ENCODE measurements around the gene FNBP1.

DNA sequence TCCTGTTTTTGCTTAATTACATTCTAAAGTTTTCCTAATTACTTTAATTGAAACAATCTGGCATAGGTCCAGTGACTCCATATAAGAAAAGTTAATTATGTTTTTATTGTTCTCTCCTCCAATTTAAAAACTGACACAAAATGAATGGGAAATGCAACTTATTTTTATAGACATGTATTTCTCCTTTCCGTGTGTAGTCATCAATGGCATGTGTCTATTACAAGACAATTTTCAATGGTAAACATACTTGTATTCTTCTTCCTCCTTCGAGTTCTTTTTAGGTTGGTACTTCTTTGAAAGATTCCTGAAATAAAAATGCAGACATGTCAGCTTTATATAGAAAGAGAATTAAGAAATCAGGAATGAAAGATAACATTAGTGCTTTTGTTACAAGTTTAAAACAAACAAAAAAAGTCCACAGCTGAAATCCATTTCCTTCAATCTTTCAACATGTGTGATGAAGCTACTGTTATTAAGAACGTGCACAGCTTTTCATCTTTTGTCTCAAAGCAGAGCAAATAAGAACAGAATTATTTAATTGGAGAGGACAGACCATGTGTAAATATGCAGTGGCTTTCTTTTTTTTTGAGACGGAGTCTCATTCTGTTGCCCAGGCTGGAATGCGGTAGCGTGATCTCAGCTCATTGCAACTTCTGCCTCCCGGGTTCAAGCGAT is 63.8 kb downstream of the FNBP1 start:
- TF ChIP-seq, protein P1, sequence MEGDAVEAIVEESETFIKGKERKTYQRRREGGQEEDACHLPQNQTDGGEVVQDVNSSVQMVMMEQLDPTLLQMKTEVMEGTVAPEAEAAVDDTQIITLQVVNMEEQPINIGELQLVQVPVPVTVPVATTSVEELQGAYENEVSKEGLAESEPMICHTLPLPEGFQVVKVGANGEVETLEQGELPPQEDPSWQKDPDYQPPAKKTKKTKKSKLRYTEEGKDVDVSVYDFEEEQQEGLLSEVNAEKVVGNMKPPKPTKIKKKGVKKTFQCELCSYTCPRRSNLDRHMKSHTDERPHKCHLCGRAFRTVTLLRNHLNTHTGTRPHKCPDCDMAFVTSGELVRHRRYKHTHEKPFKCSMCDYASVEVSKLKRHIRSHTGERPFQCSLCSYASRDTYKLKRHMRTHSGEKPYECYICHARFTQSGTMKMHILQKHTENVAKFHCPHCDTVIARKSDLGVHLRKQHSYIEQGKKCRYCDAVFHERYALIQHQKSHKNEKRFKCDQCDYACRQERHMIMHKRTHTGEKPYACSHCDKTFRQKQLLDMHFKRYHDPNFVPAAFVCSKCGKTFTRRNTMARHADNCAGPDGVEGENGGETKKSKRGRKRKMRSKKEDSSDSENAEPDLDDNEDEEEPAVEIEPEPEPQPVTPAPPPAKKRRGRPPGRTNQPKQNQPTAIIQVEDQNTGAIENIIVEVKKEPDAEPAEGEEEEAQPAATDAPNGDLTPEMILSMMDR (IDR thresholded peaks at IDR 0.05 in 4 of 5, conservative IDR thresholded peaks at IDR 0.05 in 1 of 5), result no peak
- no peak for TF ChIP-seq POLR2A (IDR thresholded peaks at IDR 0.05)
